ENCODE measurements around the gene KDELR3.

GRCh38 chr22:38524429-38524828 lies 56.5 kb downstream of the KDELR3 start:
- TF ChIP-seq CTCF (conservative IDR thresholded peaks at IDR 0.05 in 1 of 2, IDR thresholded peaks at IDR 0.05 in 1 of 2; ENCODE audit: extremely low read depth in 1 of 2, insufficient read depth in 1 of 2, low read depth in 1 of 2, low read length in 2 of 2): no peak
- no peak for TF ChIP-seq EZH2 (IDR thresholded peaks at IDR 0.05; ENCODE audit: borderline replicate concordance, low read length)

Measured in mammary epithelial cell (primary cell).